GM19023 (cell line): ENCODE results near the gene LPAR6.

Experiments
- ATAC-seq: cut with Tn5 transposase; IDR thresholded peaks from one replicate; pipeline ENCODE4 v1.9.1; 2021; ENCODE audit warnings: mild to moderate bottlenecking, moderate library complexity; ENCODE audit not compliant: unreplicated experiment

LPAR6 gene

GRCh38 chr13:48380581-48380980, 32.3 kb downstream of the LPAR6 start:
- no peak for ATAC-seq

GRCh38 chr13:48377857-48378256, 35.1 kb downstream of the LPAR6 start:
- no peak for ATAC-seq

- ATAC-seq: no peak
Measured at GRCh38 chr13:48370815-48371214, 42.1 kb downstream of the LPAR6 start.

GRCh38 chr13:48369988-48370387, 42.9 kb downstream of the LPAR6 start:
- ATAC-seq: no peak
